Measurements from ENCODE around the gene ARL8A.

The ARL8A gene

DNA sequence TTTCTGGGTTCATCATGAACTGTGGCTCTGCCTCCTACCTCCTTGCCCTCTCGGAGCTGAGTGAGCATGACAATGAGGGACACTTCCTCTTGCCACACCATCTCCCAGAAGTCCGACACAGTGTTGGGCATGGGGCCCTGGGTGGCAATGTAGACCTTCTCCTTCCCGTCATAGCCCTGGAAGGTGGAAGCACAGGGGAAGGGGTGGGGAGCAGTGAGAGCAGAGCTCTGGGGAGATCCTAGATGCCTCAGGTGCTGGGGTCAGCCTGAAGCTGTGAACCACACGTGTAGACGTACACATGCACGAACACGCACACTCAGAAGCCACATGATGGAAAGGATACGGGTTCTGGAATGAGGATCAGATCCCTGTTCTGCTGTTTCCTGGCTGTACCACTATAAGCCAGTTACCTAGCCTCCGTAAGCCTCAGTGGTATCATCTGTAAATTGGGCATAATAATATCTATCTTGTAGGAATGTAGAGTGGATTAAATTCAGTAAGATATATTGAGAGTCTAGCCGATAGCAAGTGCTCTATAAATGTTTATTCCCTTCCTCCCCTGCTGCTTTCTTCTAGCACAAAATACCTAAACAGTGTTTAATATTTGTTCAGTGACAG lies 9.7 kb upstream of the ARL8A start:
- FAIRE-seq (no peak), DNase-seq (ENCODE audit: insufficient read length, low spot score) (no peak)
- TF ChIP-seq, protein P1, sequence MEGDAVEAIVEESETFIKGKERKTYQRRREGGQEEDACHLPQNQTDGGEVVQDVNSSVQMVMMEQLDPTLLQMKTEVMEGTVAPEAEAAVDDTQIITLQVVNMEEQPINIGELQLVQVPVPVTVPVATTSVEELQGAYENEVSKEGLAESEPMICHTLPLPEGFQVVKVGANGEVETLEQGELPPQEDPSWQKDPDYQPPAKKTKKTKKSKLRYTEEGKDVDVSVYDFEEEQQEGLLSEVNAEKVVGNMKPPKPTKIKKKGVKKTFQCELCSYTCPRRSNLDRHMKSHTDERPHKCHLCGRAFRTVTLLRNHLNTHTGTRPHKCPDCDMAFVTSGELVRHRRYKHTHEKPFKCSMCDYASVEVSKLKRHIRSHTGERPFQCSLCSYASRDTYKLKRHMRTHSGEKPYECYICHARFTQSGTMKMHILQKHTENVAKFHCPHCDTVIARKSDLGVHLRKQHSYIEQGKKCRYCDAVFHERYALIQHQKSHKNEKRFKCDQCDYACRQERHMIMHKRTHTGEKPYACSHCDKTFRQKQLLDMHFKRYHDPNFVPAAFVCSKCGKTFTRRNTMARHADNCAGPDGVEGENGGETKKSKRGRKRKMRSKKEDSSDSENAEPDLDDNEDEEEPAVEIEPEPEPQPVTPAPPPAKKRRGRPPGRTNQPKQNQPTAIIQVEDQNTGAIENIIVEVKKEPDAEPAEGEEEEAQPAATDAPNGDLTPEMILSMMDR (IDR thresholded peaks at IDR 0.05; ENCODE audit: insufficient read depth, missing control alignments) = no peak

DNA sequence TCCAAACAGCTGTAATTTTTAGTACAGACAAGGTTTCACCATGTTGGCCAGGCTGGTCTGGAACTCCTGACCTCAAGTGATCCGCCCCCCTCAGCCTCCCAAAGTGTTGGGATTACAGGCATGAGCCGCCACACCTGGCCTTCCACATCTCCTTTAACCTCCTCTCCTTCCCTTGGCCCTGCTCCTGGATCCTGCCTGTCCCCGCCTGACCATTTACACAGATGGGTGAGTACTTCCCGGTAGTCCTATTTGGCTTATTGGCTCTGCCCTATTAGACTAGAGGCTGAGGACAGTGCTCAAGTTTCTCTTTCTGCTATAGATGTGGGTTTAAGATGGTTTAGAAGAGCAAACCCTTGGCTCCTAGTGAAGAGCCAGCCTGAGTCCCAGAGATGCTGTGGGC lies 8.7 kb upstream of the ARL8A start:
- TF ChIP-seq, protein P1 (IDR thresholded peaks at IDR 0.05; ENCODE audit: insufficient read depth, missing control alignments) = no peak
- DNase-seq (ENCODE audit: insufficient read length, low spot score) = no peak
- FAIRE-seq = no peak

GRCh38 chr1:202152399-202152798 lies 7.9 kb upstream of the ARL8A start:
- TF ChIP-seq, protein P1 (IDR thresholded peaks at IDR 0.05; ENCODE audit: insufficient read depth, missing control alignments) = no peak
- no peak for FAIRE-seq

GRCh38 chr1:202151045-202151444 lies 6.5 kb upstream of the ARL8A start:
- FAIRE-seq (no peak), DNase-seq (ENCODE audit: insufficient read length, low spot score) (no peak)
- TF ChIP-seq, protein P1 (IDR thresholded peaks at IDR 0.05; ENCODE audit: insufficient read depth, missing control alignments) = no peak

More at GRCh38 chr1:202152399-202152798, 7.9 kb upstream of the ARL8A start:
- no peak for DNase-seq (ENCODE audit: insufficient read length, low spot score)

- FAIRE-seq (no peak), DNase-seq (ENCODE audit: insufficient read length, low spot score) (no peak)
- TF ChIP-seq, protein P1 (IDR thresholded peaks at IDR 0.05; ENCODE audit: insufficient read depth, missing control alignments) = no peak
These were observed 6.1 kb upstream of the ARL8A start for GRCh38 chr1:202150602-202151001.

DNA sequence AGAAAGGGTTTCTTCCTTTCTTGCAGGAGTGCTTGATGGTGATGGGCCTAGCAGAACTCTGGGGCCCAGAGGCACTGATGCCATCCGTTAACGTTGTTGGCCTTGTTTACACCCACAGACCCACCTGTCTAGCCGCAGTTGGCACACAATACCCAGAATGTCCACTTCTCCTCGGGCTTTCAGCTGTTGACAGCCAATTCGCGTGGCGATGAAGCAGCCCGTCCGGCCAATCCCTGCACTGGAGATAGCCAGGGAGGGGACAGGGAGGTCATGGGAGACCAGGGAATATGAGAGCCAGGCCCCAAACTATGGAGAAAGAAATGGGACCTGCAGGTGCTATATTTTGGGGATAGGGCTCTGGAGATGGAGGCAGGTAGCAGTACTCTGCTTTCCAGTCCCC lies 5.7 kb upstream of the ARL8A start:
- TF ChIP-seq, protein P1 (IDR thresholded peaks at IDR 0.05; ENCODE audit: insufficient read depth, missing control alignments) = no peak
- FAIRE-seq (no peak), DNase-seq (ENCODE audit: insufficient read length, low spot score) (no peak)

DNA sequence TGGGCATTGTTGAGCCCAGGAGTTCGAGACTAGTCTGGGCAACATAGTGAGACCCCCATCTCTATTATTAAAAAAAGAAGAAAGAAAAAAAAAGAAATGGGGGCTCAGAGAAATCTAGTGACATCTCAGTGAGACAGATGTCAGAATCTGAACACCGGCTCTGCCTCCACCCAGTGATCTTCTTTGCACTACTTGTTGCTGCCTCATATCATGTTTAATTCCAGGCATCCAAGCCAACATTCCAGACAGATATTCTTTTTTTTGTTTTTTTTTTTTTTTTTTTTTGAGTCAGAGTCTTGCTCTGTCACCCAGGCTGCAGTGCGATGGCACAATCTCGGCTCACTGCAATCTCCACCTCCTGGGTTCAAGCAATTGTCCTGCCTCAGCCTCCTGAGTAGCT lies 5.0 kb upstream of the ARL8A start:
- DNase-seq (ENCODE audit: insufficient read length, low spot score) (no peak), FAIRE-seq (no peak)
- TF ChIP-seq, protein P1 (IDR thresholded peaks at IDR 0.05; ENCODE audit: insufficient read depth, missing control alignments) = no peak
